B cell (primary cell): ENCODE results near the gene HSD11B1. TPM values are rescaled to one million over a fixed set of nuclear protein-coding genes. Genes with fewer than 3 reads are reported as not detected.

Experiments
- ATAC-seq: fragments of 200-7000 bp; cut with Tn5 transposase; one replicate; pipeline ENCODE4 v1.10.0; 2021; ENCODE audit warnings: low read depth, mild to moderate bottlenecking, moderate number of reproducible peaks, moderate library complexity
- CTCF ChIA-PET: fragments of 350-600 bp; sonication (Branson Sonifier 250); formaldehyde crosslinking; loops from one replicate; lab custom pipeline; 2021; ENCODE audit warnings: antibody characterized with exemption, inconsistent platforms; lab: Charles Lee
- POLR2A ChIA-PET: fragments of 350-600 bp; sonication (Branson Sonifier 250); formaldehyde crosslinking; loops from one replicate; lab custom pipeline; 2021; ENCODE audit warnings: antibody characterized with exemption; lab: Charles Lee
- DNase-seq: peaks from one replicate; pipeline ENCODE4 v3.0.0; 2013
- H2AFZ ChIP-seq: 2 replicates; pipeline ENCODE4 v1.6.1; 2012; ENCODE audit warnings: mild to moderate bottlenecking, low read depth, low read length; ENCODE audit not compliant: insufficient read depth, poor library complexity, severe bottlenecking
- H3K27ac ChIP-seq, 2 donors: 1 replicate in 1 of 2; 2 replicates in 1 of 2; pipeline ENCODE4 v1.5.1; 2012 to 2013; ENCODE audit warnings: low read length in 2 of 2, mild to moderate bottlenecking in 2 of 2, moderate library complexity in 1 of 2
- H3K27me3 ChIP-seq, 4 experiments: fragments of 200-600 bp in 1 of 4; sonication (generic) in 1 of 4; replicated peaks in 1 of 4; 1 replicate in 2 of 4; 2 replicates in 2 of 4; pipeline versions ENCODE4 v1.6.1 to v1.7.0; 2013 to 2016; ENCODE audit warnings: low read length in 3 of 4, mild to moderate bottlenecking in 2 of 4, mixed read lengths in 1 of 4, moderate library complexity in 1 of 4; ENCODE audit not compliant: insufficient read depth in 4 of 4, control insufficient read depth in 3 of 4; ENCODE audit errors: control extremely low read depth in 1 of 4
- H3K36me3 ChIP-seq, 2 experiments: replicated peaks in 1 of 2; 1 replicate in 1 of 2; 2 replicates in 1 of 2; pipeline versions ENCODE4 v1.6.1 to v1.7.1; 2013; ENCODE audit warnings: low read length in 1 of 2; ENCODE audit not compliant: insufficient read depth in 2 of 2, control insufficient read depth in 1 of 2; ENCODE audit errors: control extremely low read depth in 1 of 2, extremely low read depth in 1 of 2
- H3K4me1 ChIP-seq, 2 donors: fragments of 200-600 bp in 1 of 2; sonication (generic) in 1 of 2; 1 replicate in 1 of 2; 2 replicates in 1 of 2; pipeline versions ENCODE4 v1.5.1 to v1.6.1; 2013 to 2017; ENCODE audit warnings: low read length in 2 of 2; ENCODE audit not compliant: control insufficient read depth in 2 of 2, insufficient read depth in 2 of 2
- H3K4me2 ChIP-seq: replicated peaks from 2 replicates; pipeline ENCODE3; 2012; ENCODE audit warnings: mild to moderate bottlenecking, low read depth, low read length; ENCODE audit not compliant: poor library complexity, severe bottlenecking
- H3K4me3 ChIP-seq, 5 experiments: fragments of 200-600 bp in 1 of 5; sonication (generic) in 1 of 5; 1 replicate in 3 of 5; 2 replicates in 2 of 5; pipeline versions ENCODE4 v1.5.1 to v1.7.0; 2011 to 2016; ENCODE audit warnings: low read length in 4 of 5, mild to moderate bottlenecking in 4 of 5, low read depth in 2 of 5, control low read depth in 1 of 5, moderate library complexity in 1 of 5; ENCODE audit not compliant: insufficient read depth in 1 of 5; ENCODE audit errors: control extremely low read depth in 1 of 5, extremely low read depth in 1 of 5
- H3K79me2 ChIP-seq: fragments of 200-600 bp; sonication (generic); one replicate; pipeline ENCODE4 v1.6.0; 2016; ENCODE audit warnings: low read length; ENCODE audit not compliant: control insufficient read depth, insufficient read depth
- H3K9ac ChIP-seq: fragments of 200-600 bp; sonication (generic); 2 replicates; pipeline ENCODE4 v1.6.1; 2017; ENCODE audit warnings: mild to moderate bottlenecking, low read length, moderate library complexity
- H3K9me3 ChIP-seq, 3 donors: one replicate each; pipeline versions ENCODE4 v1.6.1 to v1.7.1; 2013; ENCODE audit warnings: low read length in 2 of 3; ENCODE audit not compliant: control insufficient read depth in 2 of 3, insufficient read depth in 1 of 3; ENCODE audit errors: control extremely low read depth in 1 of 3
- H4K20me1 ChIP-seq: 2 replicates; pipeline ENCODE4 v1.6.0; 2012; ENCODE audit warnings: mild to moderate bottlenecking, low read length; ENCODE audit not compliant: insufficient read depth, control insufficient read depth, poor library complexity, severe bottlenecking
- H3K27ac Mint-ChIP-seq: one replicate; pipeline ENCODE4 v1.8.0; 2021; ENCODE audit warnings: mixed read lengths
- H3K27me3 Mint-ChIP-seq: one replicate; pipeline ENCODE4 v1.8.0; 2021; ENCODE audit warnings: mixed read lengths
- H3K4me1 Mint-ChIP-seq: one replicate; pipeline ENCODE4 v1.8.0; 2021; ENCODE audit warnings: mixed read lengths
- H3K4me3 Mint-ChIP-seq: one replicate; pipeline ENCODE4 v1.8.0; 2021; ENCODE audit warnings: mixed read lengths
- H3K9me3 Mint-ChIP-seq: one replicate; pipeline ENCODE4 v1.8.0; 2022; ENCODE audit warnings: mixed read lengths; ENCODE audit not compliant: insufficient read depth
- CTCF ChIP-seq: fragments of 200-600 bp; IDR thresholded peaks from one replicate; pipeline ENCODE4 v1.8.0; 2022; ENCODE audit warnings: antibody characterized with exemption, mild to moderate bottlenecking
- EZH2 ChIP-seq: IDR thresholded peaks from 2 replicates; pipeline ENCODE4 v1.6.1; 2012; ENCODE audit warnings: borderline replicate concordance, low read depth, mild to moderate bottlenecking, moderate library complexity, low read length; ENCODE audit not compliant: insufficient read depth, poor library complexity, severe bottlenecking
- WGBS: methylation state at CpG from one replicate; pipeline ENCODE4 v1.1.5; 2013; ENCODE audit warnings: missing lambda C conversion rate; ENCODE audit not compliant: insufficient coverage; 5-methylcytosine and 5-hydroxymethylcytosine counted together
- intact Hi-C: fragments of 100-400 bp; cut with micrococcal nuclease; formaldehyde crosslinking; loops from one replicate; pipeline ENCODE4 v1.10.0; 2022
- polyA plus RNA-seq: library from polyadenylated mRNA; depleted of rRNA; stranded (reverse); fragments of >200 nt; gene quantifications from 2 replicates; pipeline ENCODE4 v1.2.3, GENCODE V29; 2012
- total RNA-seq, 2 donors: library from RNA; stranded (reverse); fragments of 120-200 nt in 1 of 2; gene quantifications; 1 replicate in 1 of 2; 2 replicates in 1 of 2; pipeline versions ENCODE4 v1.2.3 to v1.2.4, GENCODE V29; 2013 to 2022

Gene HSD11B1
- total and polyA plus RNA-seq, 2 donors (not counting 1 experiment from before 2014, with no cell fraction given) = not detected

- TF ChIP-seq CTCF = no peak
- TF ChIP-seq EZH2 = no peak
- H3K9ac ChIP-seq = no peak overlapping the region
- H3K27me3 ChIP-seq = no peaks in the 10 kb centered on the region
- no peak overlapping the region for H3K27ac Mint-ChIP-seq
- H4K20me1 ChIP-seq = no peaks in the 10 kb centered on the region
- no peak overlapping the region for H3K4me2 ChIP-seq
- no peaks in the 10 kb centered on the region for H3K9me3 ChIP-seq
- intact Hi-C loops = no loop called here
- ChIA-PET POLR2A (no interaction called here), CTCF (interaction anchor here (1.3 kb wide), 1 partner anchor 14 kb away, joined by 3 read pairs; the partner anchor contains the start of gene TRAF3IP3)
- no peak overlapping the region for H3K4me3 Mint-ChIP-seq
- no peaks in the 10 kb centered on the region for H3K79me2 ChIP-seq
- H3K36me3 ChIP-seq = no peaks in the 10 kb centered on the region
- H3K4me3 ChIP-seq = no peak overlapping the region
- DNase-seq (no peak), ATAC-seq (no peak)
- no peaks in the 10 kb centered on the region for H3K4me1 ChIP-seq
- no peak overlapping the region for H2AFZ ChIP-seq
- H3K4me1 Mint-ChIP-seq = peaks cover 4% of the 10 kb centered on the region
- H3K27ac ChIP-seq = no peak overlapping the region
- no peaks in the 10 kb centered on the region for H3K27me3 Mint-ChIP-seq
- H3K9me3 Mint-ChIP-seq = no peaks in the 10 kb centered on the region
- 80% methylated on average over 1 of the region's 2 CpGs for WGBS
Measured at GRCh38 chr1:209741889-209742288, 37.2 kb downstream of the HSD11B1 start.

GRCh38 chr1:209742409-209743144 is 37.9 kb downstream of the HSD11B1 start:
- no peak overlapping the region for H3K4me3 Mint-ChIP-seq
- Histone ChIP-seq H3K79me2 (no peaks in the 10 kb centered on the region), H3K27me3 (no peaks in the 10 kb centered on the region), H3K4me3 (no peak overlapping the region), H3K27ac (no peak overlapping the region), H3K9me3 (no peaks in the 10 kb centered on the region), H2AFZ (peak overlapping the region; percentile 25), H3K4me1 (peaks cover 0 to 4% of the 10 kb centered on the region in 2 donors), H3K4me2 (no peak overlapping the region), H3K9ac (no peak overlapping the region), H3K36me3 (no peaks in the 10 kb centered on the region), H4K20me1 (no peaks in the 10 kb centered on the region)
- CTCF ChIA-PET = interaction anchor here (0.5 to 1.5 kb wide), 5 partner anchors 11 to 566 kb away, joined by 3 to 4 read pairs (median 3); partner anchors contain the start of gene TRAF3IP3
- no peak overlapping the region for H3K27ac Mint-ChIP-seq
- peaks cover 8% of the 10 kb centered on the region for H3K4me1 Mint-ChIP-seq
- TF ChIP-seq CTCF (no peak), EZH2 (no peak)
- no peaks in the 10 kb centered on the region for H3K27me3 Mint-ChIP-seq
- DNase-seq (no peak), ATAC-seq (no peak)
- POLR2A ChIA-PET = no interaction called here
- WGBS = 82% methylated on average over 5 of the region's 8 CpGs
- intact Hi-C loops = no loop called here
- no peaks in the 10 kb centered on the region for H3K9me3 Mint-ChIP-seq
